K562 (cell line): ENCODE measurements around the gene NFATC2. TPM values are rescaled to one million over a fixed set of nuclear protein-coding genes. Genes with fewer than 3 reads are reported as not detected.

ENCODE experiments used
- ATAC-seq: fragments of 200-7000 bp; cut with Tn5 transposase; 3 replicates; pipeline ENCODE4 v1.9.1; 2020; ENCODE audit warnings: moderate library complexity
- BruUV-seq: library from RNA; stranded (reverse); fragments of 400-500 nt; replicated peaks from 2 replicates; lab custom pipeline; 2021; lab: Mats Ljungman, UMichigan
- CTCF ChIA-PET: fragments of 300-600 bp; formaldehyde crosslinking; extraction: SDS; loops from one replicate; lab custom pipeline; 2021; ENCODE audit warnings: low intra/inter-chr PET ratio; lab: Yijun Ruan, JAX
- POLR2A ChIA-PET: fragments of 300-600, 350-650 bp; sonication (Branson Sonifier 250); formaldehyde crosslinking; extraction: SDS; loops from one replicate; lab custom pipeline; 2021; ENCODE audit warnings: antibody characterized with exemption, inconsistent platforms; lab: Yijun Ruan, JAX
- DNase-seq, 4 experiments: peaks; one replicate each; pipeline versions ENCODE4 v3.0.0 to v3.0.0-alpha.2; 2011 to 2018; ENCODE audit warnings: low spot score in 3 of 4, mixed read lengths in 3 of 4; ENCODE audit errors: extremely low read depth in 1 of 4
- FAIRE-seq: peaks from 2 replicates; lab custom pipeline; 2011; peaks lifted over from hg19 to GRCh38; lab: Jason Lieb, UNC
- H2AFZ ChIP-seq: 2 replicates; pipeline ENCODE4 v1.6.0; 2011; ENCODE audit warnings: low read depth, low read length, control low read depth, inconsistent platforms
- H3K27ac ChIP-seq: fragments of 200-600 bp; 3 replicates; pipeline ENCODE4 v1.8.0; 2011; ENCODE audit warnings: low read depth, mild to moderate bottlenecking, control low read depth, inconsistent platforms, low read length, moderate library complexity, mixed read lengths; ENCODE audit errors: extremely low read depth
- H3K27me3 ChIP-seq, 2 experiments: fragments of 300-600 bp in 1 of 2; 2 replicates in 1 of 2; 3 replicates in 1 of 2; pipeline versions ENCODE4 v1.6.0 to v1.8.0; 2011; ENCODE audit warnings: inconsistent platforms in 2 of 2, low read length in 2 of 2, mild to moderate bottlenecking in 1 of 2, mixed read lengths in 1 of 2, moderate library complexity in 1 of 2; ENCODE audit not compliant: control insufficient read depth in 2 of 2, insufficient read depth in 2 of 2
- H3K36me3 ChIP-seq: fragments of 300-600 bp; 3 replicates; pipeline ENCODE4 v1.8.0; 2011; ENCODE audit warnings: mild to moderate bottlenecking, low read length, inconsistent platforms; ENCODE audit not compliant: control insufficient read depth, insufficient read depth
- H3K4me1 ChIP-seq, 2 experiments: fragments of 200-600 bp in 1 of 2; replicated peaks in 1 of 2; 2 replicates in 1 of 2; 3 replicates in 1 of 2; pipeline versions ENCODE4 v1.5.1 to v1.8.0; 2011; ENCODE audit warnings: inconsistent platforms in 2 of 2, low read length in 2 of 2, mild to moderate bottlenecking in 1 of 2, mixed read lengths in 1 of 2, moderate library complexity in 1 of 2; ENCODE audit not compliant: control insufficient read depth in 2 of 2, insufficient read depth in 2 of 2
- H3K4me2 ChIP-seq: 2 replicates; pipeline ENCODE4 v1.6.1; 2011; ENCODE audit warnings: low read length, control low read depth, inconsistent platforms, mixed read lengths; ENCODE audit not compliant: insufficient read depth
- H3K4me3 ChIP-seq: fragments of 200-600 bp; sonication (generic), shearing (Covaris generic); 2 replicates; pipeline ENCODE4 v1.5.1; 2016; ENCODE audit warnings: control low read depth, inconsistent platforms
- H3K79me2 ChIP-seq: fragments of 200-600 bp; 3 replicates; pipeline ENCODE4 v1.8.0; 2011; ENCODE audit warnings: low read length, inconsistent platforms; ENCODE audit not compliant: control insufficient read depth, insufficient read depth
- H3K9ac ChIP-seq, 2 experiments: 2 replicates each; pipeline versions ENCODE4 v1.6.0 to v1.6.1; 2011; ENCODE audit warnings: low read depth in 2 of 2, low read length in 2 of 2, control low read depth in 1 of 2, inconsistent platforms in 1 of 2, mild to moderate bottlenecking in 1 of 2, mixed read lengths in 1 of 2; ENCODE audit not compliant: insufficient read depth in 1 of 2
- H3K9me1 ChIP-seq: one replicate; pipeline ENCODE4 v1.6.0; 2011; ENCODE audit warnings: inconsistent platforms, mild to moderate bottlenecking, low read length, moderate library complexity; ENCODE audit not compliant: control insufficient read depth, insufficient read depth
- H3K9me3 ChIP-seq: replicated peaks from 2 replicates; pipeline ENCODE4 v1.5.1; 2011; ENCODE audit warnings: low read depth, low read length, inconsistent platforms; ENCODE audit not compliant: control insufficient read depth, insufficient read depth
- H4K20me1 ChIP-seq: replicated peaks from 2 replicates; pipeline ENCODE4 v1.6.1; 2011; ENCODE audit warnings: low read length, inconsistent platforms, mixed read lengths; ENCODE audit not compliant: control insufficient read depth, insufficient read depth
- ETV1 ChIP-seq: fragments of 450-650 bp; conservative IDR thresholded peaks from 2 replicates; pipeline ENCODE4 v1.6.1; 2016; ENCODE audit warnings: missing genetic modification characterization, control low read depth, low read depth, missing compliant biosample characterization
- MECOM ChIP-seq: fragments of 250-450 bp; sonication (Bioruptor Pico); IDR thresholded peaks from 2 replicates; pipeline ENCODE4 v1.8.0; 2022; ENCODE audit warnings: inconsistent platforms
- NCOA1 ChIP-seq: fragments of 450-650 bp; IDR thresholded peaks from 2 replicates; pipeline ENCODE4 v1.6.1; 2016; ENCODE audit warnings: low read depth
- PTRF ChIP-seq: fragments of 450-650 bp; IDR thresholded peaks from 2 replicates; pipeline ENCODE4 v1.6.1; 2016; ENCODE audit warnings: mild to moderate bottlenecking, missing genetic modification characterization, missing compliant biosample characterization
- RBBP5 ChIP-seq: fragments of 200-600 bp; sonication (generic); IDR thresholded peaks from 2 replicates; pipeline ENCODE4 v1.6.1; 2012; ENCODE audit warnings: borderline replicate concordance, mild to moderate bottlenecking, low read length, control low read depth, inconsistent platforms; ENCODE audit not compliant: insufficient read depth, poor library complexity, severe bottlenecking
- ZBTB8A ChIP-seq: fragments of 450-650 bp; IDR thresholded peaks from 2 replicates; pipeline ENCODE4 v1.6.1; 2018; ENCODE audit warnings: mild to moderate bottlenecking, moderate library complexity; ENCODE audit not compliant: partially characterized antibody
- ZNF347 ChIP-seq: fragments of 450-650 bp; formaldehyde crosslinking; IDR thresholded peaks from 2 replicates; pipeline ENCODE4 v1.4.0; 2020; ENCODE audit warnings: low read depth, mild to moderate bottlenecking, moderate library complexity
- whole genome bisulfite sequencing: fragments of 100-300 bp; shearing (Covaris generic); methylation state at CpG from one replicate; pipeline ENCODE4 v1.1.6; 2016; ENCODE audit warnings: low coverage, mixed read lengths; ENCODE audit not compliant: insufficient coverage; ENCODE audit errors: missing lambda C conversion rate; 5-methylcytosine and 5-hydroxymethylcytosine counted together
- in situ Hi-C: fragments of 300-500 bp; cut with MboI; formaldehyde crosslinking; loops from 4 replicates; pipeline ENCODE4 v1.15.0; 2018; ENCODE audit warnings: inconsistent platforms, mixed read lengths
- intact Hi-C: fragments of 100-400 bp; cut with micrococcal nuclease; formaldehyde crosslinking; loops from 2 replicates; pipeline ENCODE4 v1.14.2; 2022
- polyA plus RNA-seq, 8 experiments: library from polyadenylated mRNA; depleted of rRNA in 4 of 8; stranded (reverse) in 5 of 8; unstranded in 3 of 8; fragments of >200 nt; fragmentation: Nextera tagmentation in 2 of 8; fragmentation: Illumina TruSeq in 1 of 8; extraction: Ambion mirVana in 2 of 8; extraction: Trizol in 1 of 8; gene quantifications; 2 replicates each; pipeline versions ENCODE4 v1.2.1 to v1.2.3, GENCODE V29; 2011 to 2014; ENCODE audit warnings: inconsistent platforms in 1 of 8, missing spikeins in 1 of 8
- total RNA-seq, 7 experiments: library from RNA; depleted of rRNA in 6 of 7; stranded (reverse); fragments of >200 nt in 6 of 7; fragmentation: Illumina TruSeq in 2 of 7; extraction: Trizol in 2 of 7; gene quantifications; 2 replicates each; pipeline versions ENCODE4 v1.2.1 to v1.2.3, GENCODE V29; 2011 to 2021; ENCODE audit warnings: low replicate concordance in 1 of 7
- TF ChIP-seq, protein P1 (sequence below): fragments of 450-650 bp; IDR thresholded peaks from 2 replicates; pipeline ENCODE4 v1.6.1; 2016; ENCODE audit warnings: antibody characterized with exemption

Gene NFATC2
- total and polyA plus RNA-seq, 9 of the 15 experiments (the other 6 are each of a cell fraction or from before 2014, with no cell fraction given) = 1.9 to 11.2 (median 3.0) TPM

DNA sequence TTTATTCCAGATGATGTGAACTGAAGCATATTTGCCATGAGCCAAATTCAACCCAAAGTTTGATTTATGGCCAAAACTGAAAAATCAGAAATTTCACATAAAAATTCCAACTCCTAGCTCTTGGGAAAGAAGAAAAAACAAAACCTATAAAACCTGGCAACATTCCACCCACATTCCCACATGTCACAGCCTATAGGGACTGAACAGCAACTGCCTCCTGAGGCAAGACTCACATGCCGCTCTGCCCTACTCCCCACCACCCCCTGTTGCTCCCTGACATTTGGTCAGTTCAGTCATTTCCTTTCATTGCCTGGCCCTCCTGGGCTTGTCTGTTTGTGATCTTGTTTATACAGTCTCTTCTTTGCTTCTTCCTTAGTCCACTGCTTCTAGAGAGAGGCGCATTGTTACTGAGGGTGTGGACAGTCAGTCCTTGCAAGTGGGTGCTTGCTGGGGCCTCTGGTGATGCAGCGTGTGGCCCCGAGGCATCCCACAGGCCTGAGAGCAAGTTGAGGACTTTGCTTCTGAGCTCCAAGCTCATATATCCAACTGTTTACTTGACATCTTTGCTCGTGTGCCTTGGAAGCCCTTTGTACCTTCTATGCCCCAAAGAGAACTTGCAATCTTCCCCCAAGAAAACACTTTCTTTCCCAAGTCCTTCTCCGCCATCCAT is 31.4 kb downstream of the NFATC2 start:
- Histone ChIP-seq H3K27ac (no peak overlapping the region), H4K20me1 (0 out of 2 replicates have a peak, but pooled peaks cover 12% of the 10 kb centered on the region), H3K9me1 (no peaks in the 10 kb centered on the region), H3K9me3 (no peaks in the 10 kb centered on the region), H3K4me1 (peaks cover 12 to 18% of the 10 kb centered on the region in 2 experiments), H3K79me2 (peaks cover 6% of the 10 kb centered on the region; the same call in 1 of the 3 replicates), H3K4me3 (no peak overlapping the region), H3K4me2 (no peak overlapping the region), H2AFZ (no peak overlapping the region), H3K27me3 (no peaks in the 10 kb centered on the region), H3K36me3 (peaks cover 71% of the 10 kb centered on the region), H3K9ac (no peak overlapping the region)
- ChIA-PET POLR2A (interaction anchor here (0.6 to 1.0 kb wide), 2 partner anchors 16 to 61 kb away, joined by 3 to 4 read pairs; no protein-coding TSS in a partner anchor), CTCF (no interaction called here)
- BruUV-seq = no TSS peak
- DNase-seq = no peak
- ATAC-seq = no peak
- WGBS = 91% methylated on average over 6 of the region's 6 CpGs
- FAIRE-seq = no peak
- intact Hi-C loops = no loop called here
- in situ Hi-C loops = no loop called here
- TF ChIP-seq RBBP5 (no peak), MECOM (CRISPR knock-in tag) (no peak), ZBTB8A (no peak), PTRF (tag) (no peak), ETV1 (tag) (no peak), NCOA1 (no peak), ZNF347 (CRISPR knock-in tag) (no peak)
- TF ChIP-seq, protein P1, sequence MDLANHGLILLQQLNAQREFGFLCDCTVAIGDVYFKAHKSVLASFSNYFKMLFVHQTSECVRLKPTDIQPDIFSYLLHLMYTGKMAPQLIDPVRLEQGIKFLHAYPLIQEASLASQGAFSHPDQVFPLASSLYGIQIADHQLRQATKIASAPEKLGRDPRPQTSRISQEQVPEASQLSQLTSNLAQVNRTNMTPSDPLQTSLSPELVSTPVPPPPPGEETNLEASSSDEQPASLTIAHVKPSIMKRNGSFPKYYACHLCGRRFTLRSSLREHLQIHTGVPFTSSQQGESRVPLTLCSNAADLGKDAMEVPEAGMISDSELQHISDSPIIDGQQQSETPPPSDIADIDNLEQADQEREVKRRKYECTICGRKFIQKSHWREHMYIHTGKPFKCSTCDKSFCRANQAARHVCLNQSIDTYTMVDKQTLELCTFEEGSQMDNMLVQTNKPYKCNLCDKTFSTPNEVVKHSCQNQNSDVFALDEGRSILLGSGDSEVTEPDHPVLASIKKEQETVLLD = no peak
